Measurements from ENCODE around the gene WDHD1. TPM values are rescaled to one million over a fixed set of nuclear protein-coding genes. Genes with fewer than 3 reads are reported as not detected.
"Not testable (repeated sequence)": the region's sequence is repeated elsewhere in the genome, so short reads cannot be mapped to it uniquely, and the experiment has no call there.

Gene WDHD1
- total RNA-seq, 1 donor from 2014 or later = 9.3 TPM

DNA sequence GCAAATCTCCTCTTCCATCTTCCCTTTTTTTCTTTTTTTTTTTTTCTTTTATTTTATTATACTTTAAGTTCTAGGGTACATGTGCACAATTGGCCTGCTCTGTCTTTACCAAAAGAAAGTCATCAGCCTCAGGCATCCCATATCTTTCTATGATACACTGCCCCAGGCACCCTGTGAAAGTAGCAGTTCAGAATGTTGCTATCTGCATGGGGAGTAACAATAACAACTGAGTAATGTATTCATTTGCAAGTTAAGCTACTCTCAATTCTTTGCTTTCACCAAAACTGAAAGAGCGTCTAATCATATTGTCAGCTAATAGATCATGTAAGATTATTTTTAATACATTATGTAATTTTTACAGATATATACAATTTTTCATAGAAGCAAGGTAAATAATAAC, 110.8 kb downstream of the WDHD1 start:
- H3K9me3 Mint-ChIP-seq = no peaks in the 10 kb centered on the region
- no peaks in the 10 kb centered on the region for H3K36me3 Mint-ChIP-seq (ENCODE audit: low read depth)
- ATAC-seq (ENCODE audit: low read depth) = no peak
- H3K27me3 Mint-ChIP-seq = no peaks in the 10 kb centered on the region
- no peak for DNase-seq
- TF ChIP-seq, protein P1, sequence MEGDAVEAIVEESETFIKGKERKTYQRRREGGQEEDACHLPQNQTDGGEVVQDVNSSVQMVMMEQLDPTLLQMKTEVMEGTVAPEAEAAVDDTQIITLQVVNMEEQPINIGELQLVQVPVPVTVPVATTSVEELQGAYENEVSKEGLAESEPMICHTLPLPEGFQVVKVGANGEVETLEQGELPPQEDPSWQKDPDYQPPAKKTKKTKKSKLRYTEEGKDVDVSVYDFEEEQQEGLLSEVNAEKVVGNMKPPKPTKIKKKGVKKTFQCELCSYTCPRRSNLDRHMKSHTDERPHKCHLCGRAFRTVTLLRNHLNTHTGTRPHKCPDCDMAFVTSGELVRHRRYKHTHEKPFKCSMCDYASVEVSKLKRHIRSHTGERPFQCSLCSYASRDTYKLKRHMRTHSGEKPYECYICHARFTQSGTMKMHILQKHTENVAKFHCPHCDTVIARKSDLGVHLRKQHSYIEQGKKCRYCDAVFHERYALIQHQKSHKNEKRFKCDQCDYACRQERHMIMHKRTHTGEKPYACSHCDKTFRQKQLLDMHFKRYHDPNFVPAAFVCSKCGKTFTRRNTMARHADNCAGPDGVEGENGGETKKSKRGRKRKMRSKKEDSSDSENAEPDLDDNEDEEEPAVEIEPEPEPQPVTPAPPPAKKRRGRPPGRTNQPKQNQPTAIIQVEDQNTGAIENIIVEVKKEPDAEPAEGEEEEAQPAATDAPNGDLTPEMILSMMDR (IDR thresholded peaks at IDR 0.05) = no peak
- no peaks in the 10 kb centered on the region for H3K4me1 Mint-ChIP-seq
- no peak overlapping the region for H3K27ac Mint-ChIP-seq
- H3K4me3 Mint-ChIP-seq = no peak overlapping the region
- POLR2A ChIA-PET = interaction anchor here (0.7 kb wide), 1 partner anchor 25 kb away, joined by 4 read pairs; no protein-coding TSS in a partner anchor
- CTCF ChIA-PET = no interaction called here
- intact Hi-C loops (cut with micrococcal nuclease) = no loop called here

DNA sequence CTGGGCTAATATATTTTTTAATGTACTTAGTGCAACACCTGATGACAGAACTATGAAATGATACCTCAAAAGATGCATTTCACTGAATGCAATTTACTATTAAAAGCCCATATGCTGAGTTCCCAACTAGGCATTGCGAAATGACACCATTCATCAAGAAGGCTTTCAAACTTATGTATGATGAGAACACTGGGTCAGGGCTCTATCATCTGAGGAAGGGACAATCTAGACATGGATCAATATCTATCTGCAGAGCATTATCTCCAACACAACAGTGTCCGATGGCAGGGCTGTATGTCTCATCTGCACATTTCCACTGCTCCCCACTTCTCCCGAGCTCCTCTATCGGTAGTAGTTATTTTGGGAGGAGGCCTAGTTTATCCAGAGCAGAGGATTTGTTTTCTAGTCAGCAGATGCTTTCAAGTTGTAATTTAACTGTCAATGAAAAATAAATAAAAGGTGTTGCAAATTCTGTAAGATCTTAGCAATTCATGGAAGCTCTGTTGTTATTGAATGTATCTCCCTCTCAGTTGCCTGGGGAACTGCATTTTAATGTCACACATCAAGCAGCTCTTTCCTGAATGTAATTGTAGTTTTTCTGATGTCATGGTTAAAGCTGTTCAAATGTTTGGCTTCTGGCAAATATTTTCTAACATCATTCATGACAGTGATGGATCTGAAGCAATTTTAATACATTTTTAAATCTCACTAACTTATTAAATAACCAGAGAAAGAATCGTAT, 116.9 kb downstream of the WDHD1 start:
- ChIA-PET CTCF (no interaction called here), POLR2A (no interaction called here)
- Mint-ChIP-seq H3K4me3 (no peak overlapping the region), H3K9me3 (no peaks in the 10 kb centered on the region), H3K4me1 (peaks cover 2% of the 10 kb centered on the region), H3K27me3 (no peaks in the 10 kb centered on the region), H3K27ac (no peak overlapping the region), H3K36me3 (ENCODE audit: low read depth) (no peaks in the 10 kb centered on the region)
- DNase-seq = no peak
- TF ChIP-seq, protein P1 (IDR thresholded peaks at IDR 0.05) = no peak
- no peak for ATAC-seq (ENCODE audit: low read depth)
- intact Hi-C loops (cut with micrococcal nuclease) = loop anchor here (10.0 kb wide), 1 partner anchor 365 kb away; the partner anchor contains the start of gene FBXO34

DNA sequence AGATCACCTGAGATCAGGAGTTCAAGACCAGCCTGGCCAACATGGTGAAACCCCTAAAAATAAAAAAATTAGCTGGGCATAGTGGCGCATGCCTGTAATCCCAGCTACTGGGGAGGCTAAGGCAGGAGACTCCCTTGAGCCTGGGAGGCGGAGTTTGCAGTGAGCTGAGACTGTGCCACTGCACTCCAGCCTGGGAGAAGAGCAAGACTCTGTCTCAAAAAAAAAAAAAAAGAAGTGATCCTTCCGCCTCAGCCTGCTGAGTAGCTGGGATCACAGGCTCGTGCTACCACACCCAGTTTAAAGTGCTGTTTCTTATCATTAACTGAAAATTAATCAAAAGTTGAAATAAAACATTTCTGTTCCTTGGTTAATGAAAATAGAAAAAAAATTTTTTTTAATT, 117.9 kb downstream of the WDHD1 start:
- H3K36me3 Mint-ChIP-seq (ENCODE audit: low read depth); H3K4me1 Mint-ChIP-seq; H3K27ac Mint-ChIP-seq; ATAC-seq (ENCODE audit: low read depth); H3K9me3 Mint-ChIP-seq; H3K4me3 Mint-ChIP-seq; POLR2A ChIA-PET; DNase-seq; H3K27me3 Mint-ChIP-seq; CTCF ChIA-PET: not testable (repeated sequence)
- intact Hi-C loops (cut with micrococcal nuclease) = loop anchor here (10.0 kb wide), 1 partner anchor 366 kb away; the partner anchor contains the start of gene FBXO34

DNA sequence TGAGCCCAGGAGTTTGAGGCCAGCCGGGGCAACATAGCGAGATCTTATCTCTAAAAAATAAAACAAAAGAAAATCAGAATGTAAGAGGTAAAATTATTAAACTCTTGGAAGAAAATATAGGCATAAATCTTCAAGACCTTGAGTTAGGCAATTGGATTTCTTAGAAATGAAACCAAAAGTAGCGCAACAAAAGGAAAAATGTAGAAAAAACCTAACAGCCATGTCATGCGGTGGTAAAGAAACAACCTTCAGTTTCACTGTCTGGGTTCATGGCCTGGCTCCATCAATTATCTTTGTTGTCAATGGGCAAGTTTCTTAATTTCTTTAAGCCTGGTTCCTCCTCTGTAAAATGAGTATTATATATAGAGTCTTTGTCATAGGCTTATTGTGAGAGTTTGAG, 118.7 kb downstream of the WDHD1 start:
- ChIA-PET CTCF (no interaction called here), POLR2A (interaction anchor here (0.6 kb wide), 1 partner anchor 253 kb away, joined by 7 read pairs; no protein-coding TSS in a partner anchor)
- DNase-seq = no peak
- H3K27me3 Mint-ChIP-seq = no peaks in the 10 kb centered on the region
- peaks cover 4% of the 10 kb centered on the region for H3K4me1 Mint-ChIP-seq
- no peak for ATAC-seq (ENCODE audit: low read depth)
- intact Hi-C loops (cut with micrococcal nuclease) = loop anchor here (10.0 kb wide), 1 partner anchor 367 kb away; the partner anchor contains the start of gene FBXO34
- H3K36me3 Mint-ChIP-seq (ENCODE audit: low read depth) = no peaks in the 10 kb centered on the region
- TF ChIP-seq, protein P1 (IDR thresholded peaks at IDR 0.05) = no peak
- H3K4me3 Mint-ChIP-seq = no peak overlapping the region
- no peaks in the 10 kb centered on the region for H3K9me3 Mint-ChIP-seq
- H3K27ac Mint-ChIP-seq = peak overlapping the region; percentile 15

DNA sequence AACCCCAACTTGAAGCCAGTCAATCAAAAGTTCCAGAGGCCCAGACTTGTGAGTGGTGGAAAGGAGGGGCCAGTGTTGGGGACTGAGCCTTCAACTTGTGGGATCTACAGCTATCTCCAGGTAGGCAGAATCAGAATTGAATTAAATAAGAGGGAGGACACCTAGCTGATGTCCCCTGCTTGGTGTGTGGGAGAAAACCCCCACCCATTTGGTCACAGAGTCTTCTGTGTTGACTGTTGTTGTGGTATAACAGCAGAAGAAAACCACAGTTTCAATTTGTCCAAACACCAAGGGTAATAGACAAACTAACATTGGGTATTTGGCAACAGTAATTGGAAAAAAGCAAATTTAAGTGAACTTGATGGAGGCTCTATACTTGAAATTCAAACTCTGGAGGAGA, 120.8 kb downstream of the WDHD1 start:
- POLR2A ChIA-PET = no interaction called here
- Mint-ChIP-seq H3K36me3 (ENCODE audit: low read depth) (peaks cover 2% of the 10 kb centered on the region), H3K4me3 (no peak overlapping the region), H3K27ac (no peak overlapping the region), H3K27me3 (no peaks in the 10 kb centered on the region), H3K9me3 (no peaks in the 10 kb centered on the region), H3K4me1 (peaks cover 9% of the 10 kb centered on the region)
- no peak for ATAC-seq (ENCODE audit: low read depth)
- DNase-seq = no peak
- intact Hi-C loops (cut with micrococcal nuclease) = loop anchor here (10.0 kb wide), 1 partner anchor 369 kb away; the partner anchor contains the start of gene FBXO34
- CTCF ChIA-PET = no interaction called here
- TF ChIP-seq, protein P1 (IDR thresholded peaks at IDR 0.05) = no peak
